NCI-H69 (cell line): ENCODE results near the gene STAT1.
"Not testable (repeated sequence)": the region's sequence is repeated elsewhere in the genome, so short reads cannot be mapped to it uniquely, and the experiment has no call there.

Experiments
- DNase-seq: peaks from one replicate; lab custom pipeline; 2025; lab: John Stamatoyannopoulos, UW

Gene STAT1

DNA sequence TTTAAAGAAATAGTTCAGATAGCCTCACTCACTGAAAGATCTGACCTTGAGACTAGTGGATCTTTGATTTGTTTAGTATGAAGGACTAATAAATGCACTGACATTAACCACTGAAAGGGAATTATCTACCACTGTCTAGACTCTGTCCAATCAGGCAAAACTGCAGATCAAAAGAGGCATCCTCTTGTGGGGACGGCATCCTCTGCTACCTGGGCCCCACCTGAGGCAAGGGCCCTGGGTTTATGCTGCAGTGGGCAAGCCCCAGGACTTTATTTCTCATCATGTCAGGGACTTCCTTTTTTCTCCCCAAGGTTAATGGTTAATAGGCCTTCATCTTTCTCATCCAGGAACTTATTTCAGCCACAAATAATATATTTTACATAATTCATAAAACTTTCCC lies 32.2 kb downstream of the STAT1 start:
- no peak for DNase-seq

- DNase-seq, result no peak
Observed at GRCh38 chr2:190981333-190981732, 32.6 kb downstream of the STAT1 start.

DNA sequence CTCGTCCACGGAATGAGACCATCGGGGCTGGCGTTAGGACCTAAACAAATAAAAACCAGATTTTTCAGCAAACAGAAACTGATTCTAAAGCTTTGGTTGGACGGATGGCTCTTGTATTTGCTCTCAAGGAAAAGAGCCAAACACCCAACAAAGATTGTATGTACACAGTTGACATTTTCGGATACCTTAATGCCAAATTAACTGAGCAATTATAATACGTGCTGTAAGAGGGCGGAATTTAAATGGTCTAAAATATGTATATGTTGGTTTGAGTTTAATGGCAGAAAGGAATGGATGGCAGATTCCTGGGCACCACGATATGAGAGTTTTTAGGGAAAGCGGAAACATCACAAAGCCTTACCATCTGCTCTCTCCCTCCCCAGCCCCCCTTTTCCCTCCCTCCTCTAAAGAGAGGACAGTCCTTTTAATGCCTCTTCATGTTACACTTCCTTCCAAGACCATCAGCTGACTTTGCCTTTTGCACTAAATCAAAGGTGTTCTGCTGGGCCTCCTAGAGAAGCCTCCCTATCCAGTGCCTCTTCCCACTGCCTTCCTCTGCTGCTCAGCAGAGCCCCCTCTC lies 33.3 kb downstream of the STAT1 start:
- peak; percentile 69 for DNase-seq

- DNase-seq, result peak; percentile 85
Observed at GRCh38 chr2:190979906-190980629, 33.9 kb downstream of the STAT1 start.

DNA sequence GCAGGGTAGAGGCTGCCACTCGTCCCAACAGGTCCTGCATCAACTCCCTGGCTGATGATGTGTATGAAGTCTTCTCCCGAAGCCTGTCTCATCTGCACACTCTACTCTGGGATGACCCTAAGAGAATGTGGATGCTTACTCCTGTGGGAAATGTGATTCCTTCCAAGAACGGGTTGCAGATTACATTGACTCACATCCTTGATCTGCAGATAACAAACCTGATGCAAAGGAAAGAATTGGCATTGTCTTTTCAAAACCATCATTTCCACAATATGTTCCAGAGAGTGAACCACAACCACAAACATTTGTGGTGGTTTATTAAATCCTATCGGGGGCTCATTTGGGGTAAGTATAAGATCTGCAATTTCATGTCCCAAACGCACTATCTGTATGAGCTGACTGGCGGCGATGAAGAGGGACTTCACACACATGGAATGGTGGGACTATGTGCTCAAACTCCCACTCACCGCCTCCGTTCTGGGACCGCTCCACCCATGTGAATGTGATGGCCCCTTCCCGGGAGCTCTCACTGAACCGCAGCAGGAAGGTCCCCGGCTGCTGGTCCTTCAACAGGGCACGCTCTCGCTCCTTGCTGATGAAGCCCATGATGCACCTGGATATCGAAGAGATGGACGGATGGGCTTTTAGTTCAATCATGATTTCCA lies 35.5 kb downstream of the STAT1 start:
- no peak for DNase-seq

GRCh38 chr2:190977505-190977904 lies 36.5 kb downstream of the STAT1 start:
- DNase-seq, result no peak

GRCh38 chr2:190976521-190976920 lies 37.5 kb downstream of the STAT1 start:
- DNase-seq, result no peak

DNA sequence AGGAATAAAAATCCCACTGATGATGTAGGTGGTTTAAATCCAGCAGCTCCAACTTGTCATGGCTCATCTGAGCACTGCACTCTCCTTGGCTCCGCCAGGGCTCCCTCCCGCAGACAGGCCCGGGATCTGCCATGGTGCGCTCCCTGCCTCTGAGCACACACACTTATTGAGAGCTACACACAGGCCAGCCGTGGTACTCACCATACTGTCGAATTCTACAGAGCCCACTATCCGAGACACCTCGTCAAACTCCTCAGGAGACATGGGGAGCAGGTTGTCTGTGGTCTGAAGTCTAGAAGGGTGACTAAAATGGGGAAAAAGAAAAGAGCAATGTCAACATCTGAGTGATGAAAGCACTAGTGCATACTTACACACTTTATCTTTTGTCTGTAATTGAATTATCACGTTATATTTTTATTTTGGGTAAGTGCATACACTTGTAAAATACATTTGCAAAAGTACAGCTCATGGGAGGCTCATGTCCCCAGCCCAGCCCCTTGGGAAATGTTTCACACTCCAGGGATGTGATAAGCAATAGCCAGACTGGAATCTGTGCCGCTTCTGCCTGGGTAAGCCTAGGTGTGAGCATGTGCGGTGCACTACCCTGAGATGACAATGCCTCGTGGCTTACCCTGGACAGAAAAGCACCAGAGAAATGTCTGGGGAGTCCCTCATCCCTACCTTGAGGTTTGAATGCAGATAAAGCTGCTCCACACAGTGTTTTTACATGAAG lies 39.2 kb downstream of the STAT1 start:
- no peak for DNase-seq

DNA sequence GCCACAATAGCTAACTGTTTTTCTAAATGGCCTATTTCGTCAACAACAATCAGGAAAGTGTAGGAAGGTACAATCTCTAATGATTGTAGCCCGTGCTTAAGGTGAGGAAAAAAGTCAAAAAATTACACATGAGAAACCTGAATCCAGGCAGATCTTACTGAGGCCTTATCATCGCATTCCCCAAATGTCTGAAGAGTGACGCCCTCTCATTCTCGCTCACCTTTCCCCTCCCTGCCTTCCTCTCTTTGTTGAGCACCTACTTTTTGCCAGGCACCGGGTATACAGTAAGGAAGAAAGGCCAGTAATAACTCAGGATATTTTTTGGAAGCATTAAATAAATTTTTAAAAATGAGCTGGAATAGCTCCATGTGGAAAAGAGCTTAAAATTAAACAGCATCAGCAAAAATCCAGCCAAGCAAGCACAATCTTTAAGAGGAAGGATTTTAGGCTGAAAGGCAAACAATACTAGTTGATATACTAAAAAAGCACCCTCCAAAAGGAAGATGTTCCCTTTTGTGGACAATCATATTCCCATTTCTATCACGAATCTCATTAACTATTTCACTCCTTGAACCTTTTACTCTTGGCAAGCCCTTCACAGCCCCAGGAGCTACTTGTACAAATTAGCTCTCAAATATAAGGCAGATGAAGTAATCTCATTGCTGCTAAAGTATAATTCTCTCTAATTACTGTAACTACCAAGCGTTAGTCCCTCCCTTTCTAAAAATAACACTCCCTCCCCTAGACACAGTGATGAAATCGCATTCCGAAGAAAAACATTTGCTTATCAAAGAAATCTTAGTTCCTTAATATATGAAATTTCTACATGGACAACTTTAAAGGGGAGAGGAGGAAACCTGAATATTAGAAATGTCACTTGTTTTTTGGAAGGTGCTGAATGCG lies 40.0 kb downstream of the STAT1 start:
- no peak for DNase-seq

- DNase-seq, result no peak
Observed at GRCh38 chr2:190973262-190973661, 40.7 kb downstream of the STAT1 start.

DNA sequence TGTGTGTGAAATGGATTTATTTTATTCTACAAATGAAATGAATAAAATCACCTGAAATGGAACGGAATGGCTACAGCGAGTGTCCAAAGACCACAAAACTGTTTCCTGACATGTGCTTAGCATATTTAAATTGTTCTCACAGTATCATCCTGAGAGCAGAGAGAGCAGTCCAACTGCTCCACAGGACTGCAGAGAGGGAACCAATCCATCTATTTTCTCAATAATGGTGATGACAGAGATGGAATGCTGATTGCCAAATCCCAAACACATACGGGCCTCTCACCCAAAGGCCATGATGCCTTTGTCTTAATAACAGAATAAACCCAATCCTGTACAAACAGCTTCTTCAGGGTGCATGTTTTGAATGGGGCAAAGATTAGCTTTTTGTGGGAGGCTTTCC lies 41.1 kb downstream of the STAT1 start:
- DNase-seq, result no peak

DNA sequence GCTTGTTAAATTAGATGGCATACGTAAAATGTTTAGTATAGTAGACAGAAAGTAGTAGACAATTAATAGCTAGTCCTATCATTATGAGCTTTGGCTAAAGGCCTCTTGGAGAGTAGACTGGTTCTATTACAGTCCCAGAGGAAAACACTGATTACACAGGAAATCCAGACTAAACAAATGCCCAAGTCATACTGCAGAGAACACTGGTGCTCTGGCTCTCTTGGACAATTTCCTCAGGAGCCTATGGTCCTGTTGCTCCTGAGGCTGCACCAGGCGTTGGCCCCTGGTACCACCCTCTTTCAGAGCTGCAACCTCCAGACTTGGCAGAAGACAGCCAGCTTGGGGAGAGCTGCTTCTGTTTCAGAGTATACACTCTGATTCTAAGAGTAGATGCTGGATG lies 41.8 kb downstream of the STAT1 start:
- DNase-seq, result no peak

DNA sequence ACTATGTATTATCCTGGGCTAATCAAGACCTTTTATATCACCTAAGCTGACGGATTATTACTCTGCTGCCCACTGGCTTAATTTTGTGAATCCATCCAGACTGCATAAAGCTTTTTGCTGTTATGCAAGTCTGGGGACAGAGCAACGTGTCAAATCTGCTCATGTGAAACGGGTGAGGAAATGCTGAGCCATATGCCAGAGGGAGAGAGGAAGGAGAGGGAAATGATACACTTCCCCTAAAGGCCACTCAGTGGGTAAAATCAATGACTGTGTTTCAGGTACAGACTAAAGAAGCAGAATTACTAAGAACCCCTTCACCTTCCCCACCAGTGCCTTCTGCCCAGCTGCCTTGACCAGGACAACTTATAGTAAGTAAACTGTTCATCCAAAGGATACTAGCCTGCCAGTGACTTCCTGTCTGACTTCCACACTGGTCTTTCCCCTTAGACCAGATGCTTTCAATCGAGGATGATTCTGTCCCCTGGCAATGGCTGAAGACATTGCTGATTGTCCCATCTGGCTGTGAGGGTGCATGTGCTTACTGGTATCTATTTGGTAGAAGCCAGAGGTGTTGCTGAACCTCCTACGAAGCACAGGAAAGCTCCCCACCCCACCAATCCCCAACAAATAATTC lies 43.0 kb downstream of the STAT1 start:
- DNase-seq, result no peak

DNA sequence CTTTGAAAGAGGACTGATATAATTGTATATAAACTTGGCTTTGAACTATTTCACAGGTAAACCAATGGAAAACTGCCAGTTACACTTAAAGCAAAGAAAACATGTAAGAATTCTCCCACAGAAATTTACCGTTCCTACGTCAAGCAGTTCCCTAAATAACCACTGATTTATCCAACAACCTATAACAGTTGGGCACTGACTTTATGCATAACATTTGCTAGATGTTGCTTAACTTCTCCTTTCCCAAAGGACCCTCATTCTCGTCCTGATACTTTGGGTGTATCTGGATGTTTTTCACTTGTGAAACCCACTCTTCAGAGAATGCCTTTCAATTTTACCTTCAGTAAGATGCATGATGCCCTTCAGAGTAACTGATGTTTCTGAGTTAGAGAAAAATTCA lies 43.8 kb downstream of the STAT1 start:
- no peak for DNase-seq

DNA sequence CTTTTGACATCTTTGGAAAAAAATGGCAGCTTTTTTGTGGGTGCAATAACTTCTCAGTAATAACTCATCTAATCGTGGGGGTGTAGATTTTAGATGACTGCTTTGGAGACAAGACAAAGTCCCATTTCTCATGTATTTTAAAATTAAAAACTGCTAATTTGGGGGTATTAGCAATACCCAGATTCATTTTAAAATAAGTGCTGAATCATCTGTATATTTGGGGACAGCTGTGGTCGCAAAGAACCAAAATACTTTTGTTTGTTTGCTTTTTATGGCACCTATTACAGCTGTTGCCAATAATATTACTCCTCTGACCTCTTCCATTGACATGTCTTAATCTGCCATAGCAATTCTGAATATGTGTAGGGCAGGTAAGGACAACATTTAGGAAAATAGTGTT lies 45.4 kb downstream of the STAT1 start:
- no peak for DNase-seq

DNA sequence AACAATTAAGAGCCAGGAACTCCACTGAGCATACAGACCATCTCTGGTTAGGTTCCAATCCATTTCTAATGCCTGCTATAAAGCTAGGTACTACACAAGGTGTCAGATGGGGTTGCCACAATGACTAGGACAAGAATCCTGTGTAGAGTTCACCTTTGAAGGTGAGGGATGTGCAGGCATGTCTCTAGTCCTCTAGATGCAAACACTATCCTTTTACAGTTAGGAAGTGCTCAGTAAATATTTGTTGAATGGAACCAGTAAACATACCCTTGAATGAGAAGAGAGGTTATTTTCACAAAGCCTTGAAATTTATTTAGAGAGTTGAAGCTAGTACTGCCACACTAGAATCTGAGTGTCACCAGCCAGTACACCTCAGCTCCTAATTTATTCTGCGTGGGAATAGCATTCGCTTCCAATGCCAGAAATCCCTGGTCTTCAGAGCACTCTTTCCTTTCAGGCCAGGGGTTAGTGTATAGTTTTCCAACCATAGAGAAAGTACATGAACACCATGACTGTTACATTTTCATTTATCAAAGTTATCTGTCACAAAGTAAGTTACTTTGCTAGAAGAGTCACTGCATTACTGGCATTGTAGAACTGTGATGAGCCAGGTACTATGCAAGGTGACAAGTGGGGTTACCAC lies 48.3 kb downstream of the STAT1 start:
- DNase-seq, result no peak

DNA sequence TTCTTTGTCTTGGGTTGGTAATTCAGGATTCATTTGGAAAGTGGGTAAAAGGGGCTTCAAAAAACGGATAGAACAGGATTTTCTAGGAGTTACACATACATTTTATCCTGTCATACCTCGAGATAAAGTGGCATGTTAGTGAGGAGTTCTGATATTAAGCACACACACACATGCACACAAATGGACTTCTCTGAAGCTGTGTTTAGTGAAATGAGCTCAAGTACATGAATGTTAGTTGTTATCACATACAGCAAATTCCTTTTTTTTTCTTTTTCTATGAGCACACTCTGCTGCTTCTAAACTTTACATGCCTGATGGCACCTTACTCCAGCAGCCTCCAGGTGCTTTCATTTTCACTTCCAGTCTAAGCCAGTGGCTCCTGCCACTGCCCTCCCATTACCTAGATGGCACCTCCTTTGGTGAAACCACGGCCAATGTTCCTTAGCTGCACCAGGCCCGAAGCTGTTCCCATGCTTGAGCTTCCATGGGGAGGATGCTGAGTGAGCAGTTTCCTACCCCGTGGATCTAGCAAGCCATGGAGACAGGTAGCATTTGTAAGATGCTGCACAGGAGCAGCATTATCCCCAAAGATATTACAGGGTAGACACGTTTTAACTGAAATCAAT lies 49.7 kb downstream of the STAT1 start:
- DNase-seq, result no peak

- no peak for DNase-seq
Observed at GRCh38 chr2:190963088-190963487, 50.9 kb downstream of the STAT1 start.

- no peak for DNase-seq
Observed at GRCh38 chr2:190961918-190962487, 52.0 kb downstream of the STAT1 start.

DNA sequence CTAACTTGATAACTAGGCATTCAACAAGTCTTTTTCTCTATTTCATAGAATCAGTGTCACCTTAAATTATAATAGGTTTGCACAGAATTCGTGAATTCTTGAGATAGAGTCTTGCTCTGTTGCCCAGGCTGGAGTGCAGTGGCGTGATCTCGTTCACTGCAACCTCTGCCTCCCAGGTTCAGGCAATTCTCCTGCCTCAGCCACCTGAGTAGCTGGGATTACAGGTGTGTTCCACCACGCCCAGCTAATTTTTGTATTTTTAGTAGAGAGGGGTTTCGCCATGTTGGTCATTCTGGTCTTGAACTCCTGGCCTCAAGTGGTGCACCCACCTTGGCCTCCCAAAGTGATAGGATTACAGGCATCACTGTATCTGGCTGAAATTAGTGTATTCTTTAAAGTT lies 52.9 kb downstream of the STAT1 start:
- not testable (repeated sequence) for DNase-seq
